Right forelimb (tissue), 1 donor: ENCODE measurements around the gene CCDC196.

Experiments used
- DNase-seq: peaks from one replicate; pipeline ENCODE4 v3.0.0-alpha.2; 2018

CCDC196 gene, protein sequence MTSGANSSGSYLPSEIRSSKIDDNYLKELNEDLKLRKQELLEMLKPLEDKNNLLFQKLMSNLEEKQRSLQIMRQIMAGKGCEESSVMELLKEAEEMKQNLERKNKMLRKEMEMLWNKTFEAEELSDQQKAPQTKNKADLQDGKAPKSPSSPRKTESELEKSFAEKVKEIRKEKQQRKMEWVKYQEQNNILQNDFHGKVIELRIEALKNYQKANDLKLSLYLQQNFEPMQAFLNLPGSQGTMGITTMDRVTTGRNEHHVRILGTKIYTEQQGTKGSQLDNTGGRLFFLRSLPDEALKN

DNA sequence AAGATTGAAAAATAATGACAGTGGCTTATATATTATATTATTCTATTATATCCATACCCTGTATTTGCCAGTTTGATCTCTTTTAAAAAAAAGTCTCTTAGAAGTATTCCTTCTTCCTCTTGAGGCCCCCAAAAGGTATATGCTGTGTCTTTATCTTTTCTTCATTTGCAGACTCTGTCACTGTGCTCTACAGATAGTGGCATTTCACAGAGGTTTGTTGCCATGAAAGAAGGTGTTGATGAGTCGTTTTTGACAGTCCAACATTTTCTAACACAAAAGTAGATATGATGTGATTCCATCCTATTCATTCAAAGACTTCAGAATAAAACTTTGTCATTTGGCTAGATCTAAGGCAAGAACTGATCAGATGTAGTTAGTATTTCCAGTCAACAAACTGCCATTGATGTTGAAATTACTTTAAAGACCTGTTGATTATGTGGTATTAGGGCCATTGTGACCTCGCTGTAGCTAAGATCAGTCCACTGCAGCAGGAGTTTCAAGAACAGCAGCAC is at the start of gene CCDC196:
Gene CCDC196, plus strand, starts transcription at position 462 of the 512 bp plus-strand sequence. CDS start 132 bp downstream, outside the sequence.
- no peak for DNase-seq

- no peak for DNase-seq
Observed at GRCh38 chr14:66440801-66441200, 45.4 kb upstream of the CCDC196 start.

GRCh38 chr14:66442953-66443571 is 43.1 kb upstream of the CCDC196 start:
- no peak for DNase-seq

DNA sequence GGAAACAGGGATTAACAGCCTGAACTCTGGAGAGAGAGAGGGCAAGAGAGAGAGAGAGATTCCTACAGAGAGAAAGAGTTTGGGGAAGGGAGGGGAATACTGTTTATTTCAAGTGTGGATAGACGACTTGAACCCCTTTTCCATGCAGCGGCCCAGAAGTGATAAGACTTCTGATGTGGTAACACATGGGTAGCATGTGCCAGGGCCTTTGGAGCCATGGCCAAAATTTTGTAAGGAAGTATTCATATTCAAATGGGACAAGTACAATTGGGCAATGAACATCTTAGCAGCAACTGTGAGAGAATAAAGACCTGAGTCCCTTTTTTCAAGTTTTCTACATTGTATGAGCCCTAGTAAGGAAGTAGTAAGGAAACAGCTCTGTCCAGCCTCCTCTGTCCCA is 42.4 kb upstream of the CCDC196 start:
- no peak for DNase-seq

DNA sequence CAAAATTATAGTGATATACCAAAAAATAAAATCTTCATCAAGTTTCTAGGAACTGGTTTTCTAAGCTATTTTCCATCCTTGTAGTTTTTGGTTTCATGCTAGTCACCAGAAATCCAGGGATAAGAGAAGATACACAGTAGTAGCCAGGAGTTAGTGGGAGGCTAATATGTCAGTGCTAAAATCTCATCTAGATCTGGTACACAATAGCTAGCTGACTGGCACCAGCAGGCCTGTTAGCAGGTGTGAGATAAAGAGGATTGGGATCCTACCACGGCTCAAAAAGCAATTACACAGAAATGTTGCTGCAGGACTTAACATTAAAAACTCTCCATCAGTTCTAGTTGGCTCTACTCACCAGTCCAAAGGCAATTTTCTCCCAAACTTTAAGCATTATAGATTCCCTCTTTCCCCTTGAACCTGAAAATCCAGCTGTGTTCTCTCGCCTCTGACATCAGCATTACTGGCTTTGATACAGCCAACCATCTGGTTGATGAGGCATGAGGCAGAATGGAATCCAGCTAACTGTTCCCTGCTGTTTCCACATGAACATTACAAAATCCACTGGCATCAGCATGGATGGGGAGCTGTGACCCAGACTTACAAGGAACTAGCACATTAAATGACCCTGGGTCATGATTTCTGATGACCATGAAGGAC is 41.8 kb upstream of the CCDC196 start:
- peak; percentile 43 for DNase-seq

DNA sequence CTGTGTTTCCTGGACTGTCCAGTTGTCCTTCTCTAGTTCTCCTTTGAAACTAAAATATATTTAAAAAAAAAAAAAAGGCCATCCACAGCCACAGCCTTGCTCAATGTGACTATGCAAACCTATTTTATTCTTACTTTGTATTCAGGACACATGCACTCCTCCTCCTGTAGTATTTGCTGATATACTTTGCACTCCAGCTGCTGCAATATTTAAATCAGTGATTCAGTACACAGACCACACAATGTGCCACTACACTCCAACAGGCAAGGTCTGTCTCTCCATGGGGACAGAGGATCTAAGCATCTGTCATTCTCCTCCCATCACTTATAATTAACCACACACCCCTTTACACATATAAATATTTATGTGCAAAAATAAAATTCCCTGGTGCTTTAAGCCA is 40.2 kb upstream of the CCDC196 start:
- no peak for DNase-seq

GRCh38 chr14:66453469-66453868 is 32.7 kb upstream of the CCDC196 start:
- DNase-seq, result no peak

DNA sequence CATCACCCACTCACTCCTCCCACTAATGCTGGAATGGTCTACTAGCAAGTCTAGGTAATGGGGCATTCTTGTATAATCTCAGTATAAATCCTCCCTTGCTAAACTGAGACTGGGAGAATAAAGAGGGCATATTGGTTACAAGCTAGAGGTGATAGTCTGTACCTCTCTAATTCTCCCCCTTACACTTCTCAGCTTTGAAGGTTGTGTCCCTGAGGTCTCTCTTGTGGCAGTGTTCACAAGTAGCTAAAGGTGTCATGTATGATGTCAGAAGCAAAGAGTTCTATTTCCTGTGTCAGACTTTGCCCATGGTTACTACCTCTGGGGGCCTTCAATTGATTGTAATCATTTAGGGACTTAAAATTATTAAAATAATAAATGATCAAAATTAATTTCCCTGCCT is 26.6 kb upstream of the CCDC196 start:
- no peak for DNase-seq

- no peak for DNase-seq
Observed at GRCh38 chr14:66464261-66464660, 21.9 kb upstream of the CCDC196 start.

GRCh38 chr14:66468778-66469367 is 17.3 kb upstream of the CCDC196 start:
- DNase-seq, result no peak

DNA sequence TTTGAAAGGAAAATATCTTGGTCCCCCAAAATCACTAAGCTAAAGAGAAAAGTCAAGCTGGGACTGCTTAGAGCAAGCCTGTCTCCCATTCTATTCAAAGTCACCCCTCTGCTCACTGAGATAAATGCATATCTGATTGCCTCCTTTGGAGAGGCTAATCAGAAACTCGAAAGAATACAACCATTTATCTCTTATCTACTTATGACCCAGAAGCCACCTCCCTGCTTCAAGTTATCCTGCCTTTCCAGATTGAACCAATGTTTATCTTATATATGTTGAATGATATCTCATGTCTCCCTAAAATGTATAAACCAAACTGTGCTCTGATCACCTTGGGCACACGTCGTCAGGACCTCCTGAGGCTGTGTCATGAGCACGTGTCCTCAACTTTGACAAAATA is 14.6 kb upstream of the CCDC196 start:
- no peak for DNase-seq

GRCh38 chr14:66472251-66472650 is 13.9 kb upstream of the CCDC196 start:
- no peak for DNase-seq

GRCh38 chr14:66473223-66473622 is 12.9 kb upstream of the CCDC196 start:
- no peak for DNase-seq

DNA sequence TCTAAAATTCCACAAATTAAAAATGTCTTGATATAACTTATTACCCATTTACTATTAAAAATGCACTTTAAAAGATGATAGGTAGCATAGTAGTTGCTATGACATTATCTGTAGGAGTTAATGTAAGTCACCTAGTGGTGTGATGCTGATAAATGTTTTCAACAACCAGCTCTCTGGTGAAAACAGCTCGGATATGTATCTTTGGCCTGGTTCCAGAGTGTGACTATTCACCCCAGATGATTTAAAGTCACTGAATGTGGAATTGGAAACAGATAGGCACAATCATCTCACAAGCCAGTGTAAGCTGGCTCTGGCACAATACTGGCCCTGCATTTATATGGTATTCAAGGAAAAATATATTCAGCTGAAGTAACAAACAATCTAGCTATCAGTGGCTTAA is 9.2 kb upstream of the CCDC196 start:
- DNase-seq, result no peak

DNA sequence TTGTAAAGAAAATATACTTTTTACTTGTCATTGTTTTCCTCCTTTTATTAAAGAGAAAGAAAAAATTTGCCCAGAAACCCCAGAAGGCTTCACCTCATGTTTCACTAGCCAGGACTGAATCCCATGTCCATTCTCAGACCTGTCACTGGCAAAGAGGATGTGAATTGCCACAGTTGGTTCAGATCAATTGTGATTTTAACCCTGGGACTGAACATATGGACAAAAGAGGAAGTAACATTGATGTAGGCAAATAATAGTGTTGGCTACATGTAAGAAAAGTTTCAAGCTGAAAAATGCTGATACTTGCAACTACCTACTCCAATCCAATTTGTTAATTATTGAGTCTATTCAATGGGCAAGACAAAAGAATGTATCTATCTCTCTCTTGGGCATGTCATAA is 8.6 kb upstream of the CCDC196 start:
- no peak for DNase-seq

DNA sequence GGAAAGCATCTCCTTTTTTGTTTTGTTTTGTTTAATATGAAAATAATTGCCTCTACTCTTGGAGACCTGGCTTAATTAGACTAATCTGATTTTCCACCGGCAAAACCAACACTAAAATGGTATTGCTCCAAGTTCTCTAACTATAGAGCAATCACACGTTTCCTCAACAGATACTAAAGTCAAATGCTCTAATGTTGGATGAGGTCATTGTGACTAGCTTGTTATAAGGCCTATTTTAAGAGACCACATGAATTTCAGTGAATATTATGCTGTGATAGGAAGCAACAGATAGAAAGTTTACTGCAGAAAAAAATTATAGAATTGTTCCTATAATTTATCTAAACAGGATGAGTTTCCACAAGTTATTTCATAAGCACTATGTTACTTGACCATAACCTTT is 3.3 kb upstream of the CCDC196 start:
- no peak for DNase-seq

DNA sequence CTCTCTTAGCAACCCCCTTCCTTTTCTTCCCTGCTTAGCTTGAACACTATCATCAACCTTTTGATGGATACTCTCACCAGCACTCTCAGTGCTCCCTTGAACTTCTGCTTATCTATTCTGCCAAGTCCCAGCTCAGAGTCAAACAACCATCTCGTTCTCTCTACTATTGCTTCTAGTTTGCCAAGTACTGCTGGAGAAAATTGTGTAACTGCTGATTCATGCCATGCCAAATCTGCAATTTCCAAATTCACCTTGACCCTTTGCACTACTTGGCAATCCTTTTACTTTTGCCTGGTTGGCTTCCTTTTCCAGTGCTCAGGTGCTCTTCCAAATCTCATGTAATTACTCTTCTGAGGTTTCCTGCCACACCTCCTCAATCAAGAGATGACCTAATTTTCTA is 2.8 kb upstream of the CCDC196 start:
- DNase-seq, result no peak

DNA sequence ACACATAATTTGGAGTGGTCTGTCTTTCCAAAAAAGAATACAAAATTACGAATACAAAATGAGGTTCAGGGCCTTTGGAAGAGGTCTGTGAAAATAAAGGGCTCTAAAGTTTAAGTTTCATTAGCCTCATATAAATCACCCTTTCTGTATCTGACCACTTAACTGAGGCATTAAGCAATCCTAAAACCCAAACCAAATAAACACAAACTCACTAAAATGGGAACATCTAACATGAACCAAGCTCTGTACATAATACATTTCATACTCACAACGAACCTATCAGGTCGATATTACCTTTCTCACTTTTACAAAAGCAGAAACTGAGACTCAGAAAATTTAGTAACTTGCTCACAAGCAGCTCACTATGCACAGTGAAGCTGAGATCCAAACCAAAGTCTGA is 1.1 kb upstream of the CCDC196 start:
- DNase-seq, result no peak

DNA sequence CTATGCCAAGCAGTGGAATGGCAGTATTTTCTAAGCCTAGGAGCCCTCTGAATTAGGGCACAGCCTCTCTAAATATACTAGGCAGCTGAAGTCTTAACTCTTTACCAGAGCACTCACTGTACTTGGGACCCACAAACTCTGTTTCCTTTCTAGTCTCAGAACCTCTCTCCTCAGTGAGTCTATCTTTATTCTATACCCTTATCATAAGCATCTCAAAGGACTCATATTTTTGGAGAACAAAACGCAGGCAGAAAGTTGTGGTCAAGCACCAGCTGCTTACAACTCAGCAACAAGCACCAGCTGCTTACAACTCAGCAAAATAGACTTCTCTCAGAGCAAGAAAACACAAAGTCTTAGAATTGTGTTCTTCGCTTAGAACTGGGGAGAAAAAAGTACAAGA is 993 bp downstream of the CCDC196 start:
- no peak for DNase-seq

DNA sequence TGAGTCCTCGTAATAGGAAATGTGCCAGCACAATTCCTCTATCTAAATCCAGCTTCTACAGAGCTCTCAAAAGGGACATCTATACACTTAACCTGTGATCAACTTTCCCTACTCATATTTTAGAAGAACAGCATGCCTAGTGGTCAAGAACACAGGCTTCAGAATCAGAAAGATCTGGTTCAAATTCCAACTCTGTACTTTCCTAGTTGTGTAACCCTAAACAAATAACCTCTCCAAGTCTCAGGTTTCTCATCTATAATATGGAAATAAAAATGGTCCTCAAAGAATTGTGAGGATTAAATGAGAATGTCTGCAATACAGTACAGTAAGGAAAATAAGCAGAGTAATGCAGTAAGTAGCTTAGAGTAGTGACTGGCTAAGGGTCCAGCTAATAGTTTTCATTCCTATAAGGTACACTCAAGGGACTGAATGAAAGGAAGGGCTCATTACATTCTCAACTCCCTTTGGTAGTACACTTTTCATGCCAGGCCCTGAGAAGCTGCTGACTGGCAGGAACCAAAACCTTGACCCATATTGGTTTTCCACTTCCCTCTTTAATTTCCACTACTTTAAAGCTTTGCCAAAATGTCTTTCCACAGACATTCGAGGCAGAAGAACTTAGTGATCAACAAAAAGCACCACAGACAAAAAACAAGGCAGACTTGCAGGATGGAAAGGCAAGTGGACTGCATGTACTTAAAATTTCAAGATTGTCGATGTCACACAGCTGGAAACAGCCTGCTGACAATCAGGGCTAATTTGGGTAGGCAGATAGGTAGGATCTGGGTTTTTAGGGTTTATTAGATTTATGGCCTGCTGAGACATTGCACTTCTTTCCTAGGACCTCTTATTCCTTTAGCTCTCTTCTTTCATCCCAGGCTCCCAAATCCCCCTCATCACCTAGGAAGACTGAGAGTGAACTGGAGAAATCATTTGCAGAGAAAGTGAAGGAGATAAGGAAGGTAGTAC is 4.3 kb downstream of the CCDC196 start:
- no peak for DNase-seq

DNA sequence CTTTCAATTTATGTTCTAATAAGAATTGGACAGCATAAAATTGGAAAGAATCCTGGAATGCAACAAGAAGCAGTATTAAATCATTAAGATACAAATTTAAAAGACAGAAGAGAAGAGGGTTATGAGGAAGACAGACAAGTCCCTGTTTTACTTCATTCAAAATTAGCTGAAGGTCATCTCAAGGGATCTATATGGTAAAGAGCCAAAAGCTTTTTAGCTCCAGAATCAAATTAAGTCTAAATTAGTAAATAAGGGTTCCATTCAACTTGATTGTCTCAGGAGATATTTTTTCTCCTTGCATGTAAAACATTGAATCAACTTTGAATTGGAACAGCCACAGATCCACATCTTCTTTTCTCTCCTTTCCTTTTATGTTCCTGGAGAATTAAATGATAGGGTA is 7.6 kb downstream of the CCDC196 start:
- no peak for DNase-seq
